ENCODE measurements around the gene PDE3A.

DNA sequence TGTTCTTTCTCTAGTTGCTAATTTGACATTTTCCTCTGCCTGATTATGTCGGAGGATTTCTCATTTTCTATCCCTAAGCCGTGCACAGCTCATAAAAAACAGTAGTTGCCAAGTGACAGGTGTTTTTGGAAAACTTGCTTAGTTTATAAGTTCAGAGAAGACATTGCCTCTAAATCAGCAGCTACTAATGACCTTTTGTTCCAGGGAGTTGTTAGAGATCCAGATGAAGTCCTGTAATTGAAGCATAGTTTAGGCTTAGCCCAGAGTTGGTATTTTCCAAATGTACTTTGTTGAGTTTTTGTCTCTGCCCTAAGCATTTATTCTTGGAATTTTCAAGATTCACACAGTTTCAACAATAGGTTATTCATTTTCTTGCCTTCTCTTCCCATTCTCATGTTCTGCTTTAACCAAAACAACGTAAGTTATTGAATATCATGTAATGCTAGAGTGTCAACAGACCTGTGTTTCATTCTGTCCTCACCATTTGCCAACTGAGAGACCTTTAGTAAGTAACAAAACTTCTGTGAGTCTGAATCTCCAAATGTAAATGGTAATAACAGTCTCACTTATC, 216.8 kb downstream of the PDE3A start:
- TF ChIP-seq EZH2phosphoT487 (IDR thresholded peaks at IDR 0.05; ENCODE audit: low read depth, severe bottlenecking, unreplicated experiment): no peak
- TF ChIP-seq, protein P1, sequence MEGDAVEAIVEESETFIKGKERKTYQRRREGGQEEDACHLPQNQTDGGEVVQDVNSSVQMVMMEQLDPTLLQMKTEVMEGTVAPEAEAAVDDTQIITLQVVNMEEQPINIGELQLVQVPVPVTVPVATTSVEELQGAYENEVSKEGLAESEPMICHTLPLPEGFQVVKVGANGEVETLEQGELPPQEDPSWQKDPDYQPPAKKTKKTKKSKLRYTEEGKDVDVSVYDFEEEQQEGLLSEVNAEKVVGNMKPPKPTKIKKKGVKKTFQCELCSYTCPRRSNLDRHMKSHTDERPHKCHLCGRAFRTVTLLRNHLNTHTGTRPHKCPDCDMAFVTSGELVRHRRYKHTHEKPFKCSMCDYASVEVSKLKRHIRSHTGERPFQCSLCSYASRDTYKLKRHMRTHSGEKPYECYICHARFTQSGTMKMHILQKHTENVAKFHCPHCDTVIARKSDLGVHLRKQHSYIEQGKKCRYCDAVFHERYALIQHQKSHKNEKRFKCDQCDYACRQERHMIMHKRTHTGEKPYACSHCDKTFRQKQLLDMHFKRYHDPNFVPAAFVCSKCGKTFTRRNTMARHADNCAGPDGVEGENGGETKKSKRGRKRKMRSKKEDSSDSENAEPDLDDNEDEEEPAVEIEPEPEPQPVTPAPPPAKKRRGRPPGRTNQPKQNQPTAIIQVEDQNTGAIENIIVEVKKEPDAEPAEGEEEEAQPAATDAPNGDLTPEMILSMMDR (IDR thresholded peaks at IDR 0.05; ENCODE audit: poor library complexity): no peak

Data from hepatocyte (in vitro differentiated cells).